Suprapubic skin (tissue), 4 donors: ENCODE results near the gene NAA10.

Experiments used
- EP300 ChIP-seq: sonication (generic); formaldehyde crosslinking; IDR thresholded peaks from one replicate; pipeline ENCODE4 v1.6.1; 2017; ENCODE audit warnings: antibody characterized with exemption
- POLR2A ChIP-seq, 2 donors: fragments of 450-650 bp; IDR thresholded peaks; one replicate each; pipeline ENCODE4 v1.6.1; 2017; ENCODE audit warnings: antibody characterized with exemption in 2 of 2, mild to moderate bottlenecking in 2 of 2, moderate library complexity in 2 of 2
- POLR2AphosphoS5 ChIP-seq, 3 donors: sonication (generic); formaldehyde crosslinking; IDR thresholded peaks; one replicate each; pipeline ENCODE4 v1.6.1; 2017; ENCODE audit warnings: antibody characterized with exemption in 3 of 3
- TF ChIP-seq, protein P1 (sequence below), 2 donors: fragments of 200-600 bp in 1 of 2; fragments of 450-650 bp in 1 of 2; sonication (generic) in 1 of 2; IDR thresholded peaks; one replicate each; pipeline ENCODE4 v1.5.1; 2016 to 2019; ENCODE audit warnings: antibody characterized with exemption in 2 of 2, mild to moderate bottlenecking in 1 of 2, moderate library complexity in 1 of 2

DNA sequence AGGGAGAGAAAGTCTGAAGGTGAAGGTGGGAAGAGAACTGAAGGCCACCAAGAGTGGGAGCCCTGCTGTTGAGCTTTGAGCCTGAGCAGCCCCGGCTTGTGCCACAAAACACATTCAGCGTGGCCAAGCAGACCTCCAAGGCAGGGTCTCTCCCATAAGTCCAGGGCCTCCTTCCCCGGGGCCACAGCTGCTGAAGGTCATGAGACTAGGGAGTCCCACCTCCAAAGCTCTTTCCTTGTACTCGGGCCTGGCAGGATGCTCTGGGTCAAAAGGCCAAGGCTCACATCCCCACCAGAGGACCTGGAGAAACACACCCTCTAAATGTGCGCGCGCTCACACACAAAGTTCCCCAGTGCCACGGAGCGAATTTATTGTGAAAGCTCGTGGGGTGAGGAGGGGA, 5.3 kb downstream of the NAA10 start:
- TF ChIP-seq EP300 (no peak), POLR2A (IDR thresholded peaks at IDR 0.05) (no peak), POLR2AphosphoS5 (IDR thresholded peaks at IDR 0.05) (no peak)
- TF ChIP-seq, protein P1, sequence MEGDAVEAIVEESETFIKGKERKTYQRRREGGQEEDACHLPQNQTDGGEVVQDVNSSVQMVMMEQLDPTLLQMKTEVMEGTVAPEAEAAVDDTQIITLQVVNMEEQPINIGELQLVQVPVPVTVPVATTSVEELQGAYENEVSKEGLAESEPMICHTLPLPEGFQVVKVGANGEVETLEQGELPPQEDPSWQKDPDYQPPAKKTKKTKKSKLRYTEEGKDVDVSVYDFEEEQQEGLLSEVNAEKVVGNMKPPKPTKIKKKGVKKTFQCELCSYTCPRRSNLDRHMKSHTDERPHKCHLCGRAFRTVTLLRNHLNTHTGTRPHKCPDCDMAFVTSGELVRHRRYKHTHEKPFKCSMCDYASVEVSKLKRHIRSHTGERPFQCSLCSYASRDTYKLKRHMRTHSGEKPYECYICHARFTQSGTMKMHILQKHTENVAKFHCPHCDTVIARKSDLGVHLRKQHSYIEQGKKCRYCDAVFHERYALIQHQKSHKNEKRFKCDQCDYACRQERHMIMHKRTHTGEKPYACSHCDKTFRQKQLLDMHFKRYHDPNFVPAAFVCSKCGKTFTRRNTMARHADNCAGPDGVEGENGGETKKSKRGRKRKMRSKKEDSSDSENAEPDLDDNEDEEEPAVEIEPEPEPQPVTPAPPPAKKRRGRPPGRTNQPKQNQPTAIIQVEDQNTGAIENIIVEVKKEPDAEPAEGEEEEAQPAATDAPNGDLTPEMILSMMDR (IDR thresholded peaks at IDR 0.05), result no peak
